K562 (cell line): Measurements from ENCODE around the gene FTL. TPM values are rescaled to one million over a fixed set of nuclear protein-coding genes. Genes with fewer than 3 reads are reported as not detected.

Experiments
- ARHGAP35 ChIP-seq: fragments of 450-650 bp; IDR thresholded peaks from 2 replicates; pipeline ENCODE4 v1.6.1; 2018; ENCODE audit not compliant: partially characterized antibody
- BCL6 ChIP-seq: fragments of 250-450 bp; sonication (Bioruptor Pico); IDR thresholded peaks from 2 replicates; pipeline ENCODE4 v1.4.0; 2020
- CBFA2T2 ChIP-seq: fragments of 450-650 bp; conservative IDR thresholded peaks from 2 replicates; pipeline ENCODE4 v1.6.1; 2017; ENCODE audit warnings: mild to moderate bottlenecking
- CHD2 ChIP-seq: IDR thresholded peaks from 2 replicates; pipeline ENCODE4 v1.6.1; 2011; ENCODE audit warnings: low read depth, low read length
- CLOCK ChIP-seq: fragments of 250-450 bp; sonication (Bioruptor Pico); IDR thresholded peaks from 2 replicates; pipeline ENCODE4 v1.4.0; 2020; ENCODE audit warnings: mild to moderate bottlenecking, moderate library complexity, borderline replicate concordance
- CREB5 ChIP-seq: fragments of 250-450 bp; sonication (Bioruptor Pico); IDR thresholded peaks from 2 replicates; pipeline ENCODE4 v1.5.0; 2020; ENCODE audit warnings: mild to moderate bottlenecking
- CTBP1 ChIP-seq: fragments of 450-650 bp; IDR thresholded peaks from 2 replicates; pipeline ENCODE4 v1.6.1; 2016; ENCODE audit warnings: borderline replicate concordance
- ELK1 ChIP-seq: sonication (generic); formaldehyde crosslinking; IDR thresholded peaks from 2 replicates; pipeline ENCODE4 v1.8.1; 2022; ENCODE audit warnings: missing genetic modification reagents
- LARP7 ChIP-seq: fragments of 450-650 bp; IDR thresholded peaks from 2 replicates; pipeline ENCODE4 v1.6.1; 2016
- MEIS2 ChIP-seq: fragments of 450-650 bp; IDR thresholded peaks from 2 replicates; pipeline ENCODE4 v1.6.1; 2014; ENCODE audit warnings: mild to moderate bottlenecking; ENCODE audit not compliant: partially characterized antibody
- NR1H2 ChIP-seq: sonication (generic); formaldehyde crosslinking; IDR thresholded peaks from 2 replicates; pipeline ENCODE4 v1.4.0; 2020; ENCODE audit warnings: mild to moderate bottlenecking, missing genetic modification reagents
- PHB2 ChIP-seq: fragments of 450-650 bp; IDR thresholded peaks from 2 replicates; pipeline ENCODE4 v1.6.1; 2017; ENCODE audit warnings: low read depth
- RFX7 ChIP-seq: fragments of 250-450 bp; sonication (Bioruptor Pico); IDR thresholded peaks from 2 replicates; pipeline ENCODE4 v1.5.1; 2021; ENCODE audit warnings: mild to moderate bottlenecking
- RNF2 ChIP-seq: sonication (generic); IDR thresholded peaks from 2 replicates; pipeline ENCODE4 v1.6.1; 2016
- SLC30A9 ChIP-seq: fragments of 250-450 bp; sonication (Bioruptor Pico); IDR thresholded peaks from 2 replicates; pipeline ENCODE4 v1.8.0; 2022; ENCODE audit warnings: mild to moderate bottlenecking, moderate library complexity
- ZNF121 ChIP-seq: sonication (generic); formaldehyde crosslinking; conservative IDR thresholded peaks from 2 replicates; pipeline ENCODE4 v1.8.0; 2022; ENCODE audit warnings: missing genetic modification reagents
- ZNF239 ChIP-seq: fragments of 250-450 bp; sonication (Bioruptor Pico); IDR thresholded peaks from 2 replicates; pipeline ENCODE4 v1.4.0; 2020; ENCODE audit warnings: mild to moderate bottlenecking
- ZNF395 ChIP-seq: fragments of 200-800 bp; sonication (Bioruptor generic); IDR thresholded peaks from 2 replicates; pipeline ENCODE4 v1.6.1; 2017; ENCODE audit warnings: missing genetic modification characterization, missing compliant biosample characterization
- polyA plus RNA-seq, 8 experiments: library from polyadenylated mRNA; depleted of rRNA in 4 of 8; stranded (reverse) in 5 of 8; unstranded in 3 of 8; fragments of >200 nt; fragmentation: Nextera tagmentation in 2 of 8; fragmentation: Illumina TruSeq in 1 of 8; extraction: Ambion mirVana in 2 of 8; extraction: Trizol in 1 of 8; gene quantifications; 2 replicates each; pipeline versions ENCODE4 v1.2.1 to v1.2.3, GENCODE V29; 2011 to 2014; ENCODE audit warnings: inconsistent platforms in 1 of 8, missing spikeins in 1 of 8
- total RNA-seq, 7 experiments: library from RNA; depleted of rRNA in 6 of 7; stranded (reverse); fragments of >200 nt in 6 of 7; fragmentation: Illumina TruSeq in 2 of 7; extraction: Trizol in 2 of 7; gene quantifications; 2 replicates each; pipeline versions ENCODE4 v1.2.1 to v1.2.3, GENCODE V29; 2011 to 2021; ENCODE audit warnings: low replicate concordance in 1 of 7
- TF ChIP-seq, protein P1 (sequence below): fragments of 450-650 bp; IDR thresholded peaks from 2 replicates; pipeline ENCODE4 v1.6.1; 2018; ENCODE audit not compliant: partially characterized antibody

FTL gene
- total and polyA plus RNA-seq, 9 of the 15 experiments (the other 6 are each of a cell fraction or from before 2014, with no cell fraction given), result 1,231 to 27,415 (median 3,965) TPM

DNA sequence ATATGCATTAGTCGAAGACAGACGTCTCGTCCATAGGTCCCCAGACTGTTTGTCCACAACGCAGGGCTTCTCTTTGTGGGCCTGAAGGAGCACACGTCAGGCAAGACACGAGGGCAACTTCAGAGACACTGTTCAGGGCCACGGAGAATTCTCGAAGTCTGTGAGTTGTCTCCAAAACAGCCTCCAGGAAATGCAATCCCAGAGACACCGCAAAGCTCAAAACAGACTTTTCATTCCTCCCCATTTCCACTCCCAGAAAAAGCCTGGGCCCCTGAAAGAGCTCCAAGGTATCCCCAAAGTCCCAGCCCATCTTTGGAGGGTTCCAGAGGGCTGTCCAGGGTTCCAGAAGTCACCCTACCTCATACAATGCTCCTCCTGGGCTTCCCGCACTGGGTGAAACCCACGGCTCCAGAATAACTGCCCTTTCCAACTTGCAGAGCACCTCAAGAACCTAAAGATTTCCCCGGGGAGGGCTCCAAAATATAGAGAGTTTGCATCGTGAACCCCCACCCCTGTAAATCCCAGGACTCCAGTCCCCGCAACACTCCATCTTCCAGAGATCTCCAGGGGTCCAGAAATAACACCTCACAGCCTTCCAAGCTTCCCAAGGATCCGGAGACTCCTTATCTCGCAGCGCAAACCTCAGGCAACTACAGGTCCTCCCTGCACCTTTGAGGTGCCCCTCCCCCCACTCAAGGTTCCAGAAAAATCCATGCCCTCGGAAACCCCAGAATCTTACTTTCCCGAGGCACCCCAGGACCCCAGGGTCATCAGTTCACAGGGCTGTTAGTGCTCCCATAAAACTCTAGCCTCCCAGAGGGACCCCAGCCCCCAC, 687 bp upstream of the FTL start (continued):
- TF ChIP-seq ZNF395 (CRISPR knock-in tag) (no peak; the same call in 1 of the 2 replicates), MEIS2 (no peak), LARP7 (0 out of 2 replicates have a peak, but pooled peaks have one; percentile 57), BCL6 (CRISPR knock-in tag) (no peak), CTBP1 (no peak), ZNF239 (CRISPR knock-in tag) (no peak), RFX7 (CRISPR knock-in tag) (no peak), CBFA2T2 (0 out of 2 replicates have a peak, but pooled peaks have one; percentile 12), CREB5 (no peak), PHB2 (no peak), ELK1 (CRISPR knock-in tag) (no peak), SLC30A9 (no peak), ZNF121 (CRISPR knock-in tag) (no peak), RNF2 (no peak), ARHGAP35 (no peak), CHD2 (no peak), CLOCK (no peak), NR1H2 (no peak)
- TF ChIP-seq, protein P1, sequence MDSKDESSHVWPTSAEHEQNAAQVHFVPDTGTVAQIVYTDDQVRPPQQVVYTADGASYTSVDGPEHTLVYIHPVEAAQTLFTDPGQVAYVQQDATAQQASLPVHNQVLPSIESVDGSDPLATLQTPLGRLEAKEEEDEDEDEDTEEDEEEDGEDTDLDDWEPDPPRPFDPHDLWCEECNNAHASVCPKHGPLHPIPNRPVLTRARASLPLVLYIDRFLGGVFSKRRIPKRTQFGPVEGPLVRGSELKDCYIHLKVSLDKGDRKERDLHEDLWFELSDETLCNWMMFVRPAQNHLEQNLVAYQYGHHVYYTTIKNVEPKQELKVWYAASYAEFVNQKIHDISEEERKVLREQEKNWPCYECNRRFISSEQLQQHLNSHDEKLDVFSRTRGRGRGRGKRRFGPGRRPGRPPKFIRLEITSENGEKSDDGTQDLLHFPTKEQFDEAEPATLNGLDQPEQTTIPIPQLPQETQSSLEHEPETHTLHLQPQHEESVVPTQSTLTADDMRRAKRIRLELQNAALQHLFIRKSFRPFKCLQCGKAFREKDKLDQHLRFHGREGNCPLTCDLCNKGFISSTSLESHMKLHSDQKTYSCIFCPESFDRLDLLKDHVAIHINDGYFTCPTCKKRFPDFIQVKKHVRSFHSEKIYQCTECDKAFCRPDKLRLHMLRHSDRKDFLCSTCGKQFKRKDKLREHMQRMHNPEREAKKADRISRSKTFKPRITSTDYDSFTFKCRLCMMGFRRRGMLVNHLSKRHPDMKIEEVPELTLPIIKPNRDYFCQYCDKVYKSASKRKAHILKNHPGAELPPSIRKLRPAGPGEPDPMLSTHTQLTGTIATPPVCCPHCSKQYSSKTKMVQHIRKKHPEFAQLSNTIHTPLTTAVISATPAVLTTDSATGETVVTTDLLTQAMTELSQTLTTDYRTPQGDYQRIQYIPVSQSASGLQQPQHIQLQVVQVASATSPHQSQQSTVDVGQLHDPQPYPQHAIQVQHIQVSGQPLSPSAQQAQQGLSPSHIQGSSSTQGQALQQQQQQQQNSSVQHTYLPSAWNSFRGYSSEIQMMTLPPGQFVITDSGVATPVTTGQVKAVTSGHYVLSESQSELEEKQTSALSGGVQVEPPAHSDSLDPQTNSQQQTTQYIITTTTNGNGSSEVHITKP, result peak; percentile 26
